AG20443 (cell line): ENCODE data around the gene TTC1.
"Not testable (repeated sequence)": the region's sequence is repeated elsewhere in the genome, so short reads cannot be mapped to it uniquely, and the experiment has no call there.

Source experiments
- DNase-seq: peaks from one replicate; pipeline ENCODE4 v3.0.0; 2012; ENCODE audit warnings: low spot score, mixed read lengths

Gene TTC1, protein sequence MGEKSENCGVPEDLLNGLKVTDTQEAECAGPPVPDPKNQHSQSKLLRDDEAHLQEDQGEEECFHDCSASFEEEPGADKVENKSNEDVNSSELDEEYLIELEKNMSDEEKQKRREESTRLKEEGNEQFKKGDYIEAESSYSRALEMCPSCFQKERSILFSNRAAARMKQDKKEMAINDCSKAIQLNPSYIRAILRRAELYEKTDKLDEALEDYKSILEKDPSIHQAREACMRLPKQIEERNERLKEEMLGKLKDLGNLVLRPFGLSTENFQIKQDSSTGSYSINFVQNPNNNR

DNA sequence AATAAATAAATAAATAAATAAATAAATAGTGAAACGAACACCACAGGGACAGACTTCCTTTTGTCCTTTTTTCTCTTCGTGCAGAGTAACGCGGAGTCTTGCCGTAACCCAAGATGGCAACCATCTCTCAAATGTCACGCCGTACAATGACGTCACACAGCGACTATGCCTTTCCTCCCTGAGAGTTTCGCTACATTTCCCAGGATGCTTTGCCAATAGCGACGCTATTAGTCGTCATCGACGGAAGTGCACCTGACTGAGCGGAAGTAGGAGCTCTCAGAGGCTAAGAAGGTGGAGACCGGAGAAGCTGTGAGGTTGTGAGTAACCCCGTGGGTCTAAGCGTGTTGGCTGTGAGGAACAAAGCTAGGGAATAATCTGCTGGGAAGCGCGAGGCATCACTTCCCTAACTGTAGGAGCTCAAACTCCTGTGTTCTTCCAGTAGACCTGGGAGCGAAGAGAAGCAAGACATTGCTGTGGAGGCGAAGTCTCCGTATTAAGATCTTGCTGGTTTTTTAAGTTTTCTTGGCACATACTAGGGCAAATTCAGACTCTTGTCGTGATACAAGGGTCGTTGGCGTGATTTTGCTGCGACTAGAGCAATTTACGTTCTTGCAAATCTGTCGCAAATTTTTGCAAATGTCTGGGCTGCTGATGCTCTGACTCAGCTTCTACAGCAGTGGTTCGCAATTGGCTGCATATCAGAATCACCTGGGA lies at the start of gene TTC1:
TSS of gene TTC1 (plus strand) at position 263 of the 714 bp plus-strand sequence. CDS start 1,390 bp downstream, outside the sequence.
- peak; percentile 96 for DNase-seq

DNA sequence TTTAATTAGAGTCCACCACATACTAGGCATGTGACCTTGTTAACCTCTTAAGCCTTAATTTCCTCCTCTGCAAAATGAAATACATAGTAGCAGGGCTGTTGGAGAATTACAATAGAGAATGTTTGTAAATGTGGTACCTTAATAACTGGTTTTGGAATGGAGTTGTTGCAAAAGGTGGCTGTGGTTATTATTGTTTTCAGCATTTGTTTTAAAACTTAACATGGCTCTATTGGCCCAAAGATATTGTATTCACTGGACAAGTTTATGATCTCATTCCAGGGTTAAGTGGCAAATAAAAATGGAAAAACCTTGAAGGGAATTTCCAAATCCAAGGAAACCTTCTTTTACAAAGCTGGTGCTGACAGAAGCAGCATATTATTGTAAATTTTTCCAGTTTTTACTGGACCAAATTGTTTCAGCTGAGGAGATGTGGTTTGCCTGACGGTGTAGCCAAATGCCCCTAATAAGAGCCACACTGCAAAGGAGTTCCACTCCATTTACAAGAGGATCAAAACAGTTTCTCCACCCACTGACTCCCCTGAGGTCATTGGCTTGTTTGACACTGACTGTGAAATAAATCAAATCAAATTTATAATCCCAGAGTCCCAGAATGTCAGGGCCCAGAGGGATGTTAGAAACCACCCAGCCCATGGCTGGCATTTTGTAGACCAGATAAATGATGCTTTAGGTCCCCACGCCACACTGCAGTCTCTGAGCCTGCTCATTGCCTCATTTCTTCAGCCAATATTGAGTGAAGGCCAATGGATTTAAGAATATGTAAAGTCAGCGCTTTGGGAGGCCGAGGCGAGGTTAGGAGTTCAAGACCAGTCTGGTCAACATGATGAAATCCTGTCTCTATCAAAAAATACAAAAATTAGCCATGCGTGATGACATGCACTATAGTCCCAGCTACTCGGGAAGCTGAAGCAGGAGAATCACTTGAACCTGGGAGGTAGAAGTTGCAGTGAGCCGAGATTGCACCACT lies 47.5 kb upstream of the TTC1 start:
- no peak for DNase-seq

DNA sequence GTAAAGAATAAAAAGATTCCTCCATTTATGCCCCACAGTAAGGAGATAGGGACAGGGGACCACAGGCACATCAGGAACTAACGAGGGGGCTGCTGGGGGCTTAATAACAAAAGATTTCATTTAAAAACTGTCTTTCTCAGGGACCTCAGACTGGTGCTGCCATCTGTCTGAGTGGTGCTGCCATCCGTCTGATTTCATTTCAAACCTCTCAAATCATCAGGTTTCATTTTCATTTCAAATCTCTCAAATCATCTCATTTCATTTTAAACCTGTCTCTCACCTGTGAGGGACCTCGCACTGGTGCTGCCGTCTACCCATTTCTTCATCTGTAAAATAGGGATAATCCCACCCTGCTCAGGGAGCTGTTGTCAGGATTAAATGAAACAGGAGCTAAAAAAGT lies 46.7 kb upstream of the TTC1 start:
- no peak for DNase-seq

DNA sequence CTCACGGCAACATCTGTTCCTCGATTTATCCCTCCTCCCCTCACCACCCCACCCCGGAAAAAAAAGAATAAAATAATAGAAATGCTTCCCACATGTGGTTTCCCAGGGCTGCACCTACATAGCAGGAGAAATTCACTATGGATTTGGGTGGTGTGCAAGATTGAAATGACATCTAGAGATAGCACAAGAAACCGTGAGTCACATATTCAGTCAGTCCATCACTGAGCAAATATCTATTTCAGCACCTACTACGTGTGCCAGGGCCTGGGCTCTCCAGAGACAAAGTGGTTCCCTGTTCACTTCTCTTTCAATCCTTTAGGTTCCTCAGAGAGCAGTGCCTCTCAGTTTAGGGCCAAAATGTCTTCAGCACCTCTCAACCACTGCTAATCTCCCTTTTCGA lies 45.0 kb upstream of the TTC1 start:
- DNase-seq: no peak

DNA sequence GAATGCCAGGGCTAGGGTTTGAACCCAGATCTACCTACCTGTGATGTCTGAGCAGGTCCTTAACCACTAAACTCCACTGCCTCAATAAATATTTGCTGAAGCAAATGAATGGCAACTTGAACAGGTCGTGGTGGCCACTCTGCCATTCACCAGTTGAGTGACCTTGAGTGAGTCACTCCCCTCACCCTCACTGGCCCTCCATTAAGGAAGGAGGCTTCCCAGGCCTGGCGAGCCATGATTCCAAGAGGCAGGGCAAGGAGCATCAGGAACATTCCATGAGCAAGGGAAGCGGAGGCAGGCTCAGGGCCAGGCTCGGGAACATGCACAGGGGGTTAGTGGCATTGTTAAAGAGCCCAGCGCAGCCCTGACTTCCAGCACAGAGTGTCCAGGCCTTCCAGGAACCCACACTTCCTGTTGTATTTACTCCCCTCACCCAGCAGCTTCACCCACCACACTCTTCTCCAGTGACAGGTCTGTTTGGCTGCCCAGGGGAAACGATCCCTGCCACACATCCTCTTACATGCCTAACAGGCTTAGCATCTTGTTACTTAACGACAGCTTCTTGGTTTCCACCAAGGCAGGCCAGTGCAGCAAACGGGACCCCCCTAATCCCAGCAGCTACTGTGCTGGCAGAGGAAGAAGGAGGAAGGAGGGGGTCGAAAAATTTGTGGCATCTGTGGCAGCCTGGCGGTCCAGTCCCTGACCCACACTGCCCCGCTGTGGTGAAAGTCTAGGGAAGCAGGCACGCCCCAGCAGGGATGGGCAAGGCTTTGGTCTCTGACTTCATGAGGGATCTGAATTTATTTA lies 43.7 kb upstream of the TTC1 start:
- peak; percentile 90 for DNase-seq

DNA sequence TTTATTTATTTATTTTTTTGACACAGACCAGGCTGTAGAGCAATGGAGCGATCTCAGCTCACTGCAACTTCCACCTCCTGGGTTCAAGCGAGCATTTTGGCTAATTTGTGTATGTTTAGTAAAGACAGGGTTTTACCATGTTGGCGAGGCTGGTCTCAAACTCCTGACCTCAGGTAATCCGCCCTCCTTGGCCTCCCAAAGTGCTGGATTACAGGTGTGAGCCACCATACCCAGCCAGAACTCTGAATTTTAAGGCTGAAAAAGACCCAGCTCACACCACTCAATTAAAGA lies 43.2 kb upstream of the TTC1 start:
- not testable (repeated sequence) for DNase-seq

DNA sequence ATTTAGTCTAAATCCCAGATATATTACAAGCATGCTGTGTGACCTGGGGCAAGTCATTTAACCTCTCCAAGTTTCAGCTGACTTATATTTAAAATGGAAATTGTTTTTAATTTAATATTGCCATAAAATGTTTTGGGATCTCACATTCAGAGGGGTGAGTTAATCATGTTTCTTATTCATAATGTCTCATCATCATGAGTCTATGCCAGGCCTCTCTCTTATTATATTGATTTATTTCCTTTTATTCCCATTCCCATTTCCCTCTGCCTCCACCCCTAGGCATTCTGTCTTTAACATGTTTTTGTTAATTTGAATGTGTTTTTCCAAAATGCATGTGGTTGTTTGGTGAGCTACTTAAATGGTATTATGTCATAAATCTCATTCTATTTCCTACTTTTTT lies 39.0 kb upstream of the TTC1 start:
- DNase-seq: no peak

DNA sequence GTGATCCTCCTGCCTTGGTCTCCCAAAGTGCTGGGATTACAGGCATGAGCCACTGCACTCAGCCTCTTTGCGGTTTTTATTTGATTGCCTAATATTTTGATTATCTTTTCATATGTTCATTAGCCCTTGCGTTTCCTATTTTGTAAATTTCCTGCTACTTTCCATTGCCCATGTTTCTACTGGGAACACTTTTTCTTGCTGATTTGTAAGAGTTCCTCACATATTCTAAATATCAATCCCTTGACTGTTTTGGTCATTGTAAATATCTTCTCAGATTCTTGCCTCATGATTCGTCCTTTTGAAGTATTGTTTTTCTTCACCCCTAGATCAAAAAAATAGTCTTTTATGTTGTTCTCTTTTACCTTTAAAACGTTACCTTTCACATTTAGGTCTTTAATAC lies 37.9 kb upstream of the TTC1 start:
- DNase-seq: no peak

DNA sequence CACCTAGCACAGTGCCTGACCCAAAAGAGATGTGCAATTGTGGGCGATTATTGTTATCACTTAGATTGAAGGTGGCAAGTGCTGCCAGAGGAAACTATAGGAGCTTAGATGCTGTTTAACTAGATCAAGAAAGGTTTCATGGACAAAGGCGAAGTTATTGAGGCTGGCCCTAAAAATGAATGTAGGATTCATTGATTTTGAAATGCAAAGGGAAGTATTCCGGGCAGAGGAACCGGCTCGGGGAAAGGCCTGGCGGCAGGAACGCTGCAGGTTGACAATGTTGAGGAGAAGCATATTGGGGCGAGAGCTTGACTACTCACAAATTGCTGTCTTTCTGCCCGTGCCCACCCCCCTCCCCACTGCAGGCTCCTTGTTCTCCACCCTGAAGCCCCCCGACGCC lies 37.4 kb upstream of the TTC1 start:
- no peak for DNase-seq

DNA sequence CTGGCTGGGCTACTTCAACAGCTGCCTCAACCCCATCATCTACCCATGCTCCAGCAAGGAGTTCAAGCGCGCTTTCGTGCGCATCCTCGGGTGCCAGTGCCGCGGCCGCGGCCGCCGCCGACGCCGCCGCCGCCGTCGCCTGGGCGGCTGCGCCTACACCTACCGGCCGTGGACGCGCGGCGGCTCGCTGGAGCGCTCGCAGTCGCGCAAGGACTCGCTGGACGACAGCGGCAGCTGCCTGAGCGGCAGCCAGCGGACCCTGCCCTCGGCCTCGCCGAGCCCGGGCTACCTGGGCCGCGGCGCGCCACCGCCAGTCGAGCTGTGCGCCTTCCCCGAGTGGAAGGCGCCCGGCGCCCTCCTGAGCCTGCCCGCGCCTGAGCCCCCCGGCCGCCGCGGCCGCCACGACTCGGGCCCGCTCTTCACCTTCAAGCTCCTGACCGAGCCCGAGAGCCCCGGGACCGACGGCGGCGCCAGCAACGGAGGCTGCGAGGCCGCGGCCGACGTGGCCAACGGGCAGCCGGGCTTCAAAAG lies 36.9 kb upstream of the TTC1 start:
- DNase-seq: peak; percentile 41

DNA sequence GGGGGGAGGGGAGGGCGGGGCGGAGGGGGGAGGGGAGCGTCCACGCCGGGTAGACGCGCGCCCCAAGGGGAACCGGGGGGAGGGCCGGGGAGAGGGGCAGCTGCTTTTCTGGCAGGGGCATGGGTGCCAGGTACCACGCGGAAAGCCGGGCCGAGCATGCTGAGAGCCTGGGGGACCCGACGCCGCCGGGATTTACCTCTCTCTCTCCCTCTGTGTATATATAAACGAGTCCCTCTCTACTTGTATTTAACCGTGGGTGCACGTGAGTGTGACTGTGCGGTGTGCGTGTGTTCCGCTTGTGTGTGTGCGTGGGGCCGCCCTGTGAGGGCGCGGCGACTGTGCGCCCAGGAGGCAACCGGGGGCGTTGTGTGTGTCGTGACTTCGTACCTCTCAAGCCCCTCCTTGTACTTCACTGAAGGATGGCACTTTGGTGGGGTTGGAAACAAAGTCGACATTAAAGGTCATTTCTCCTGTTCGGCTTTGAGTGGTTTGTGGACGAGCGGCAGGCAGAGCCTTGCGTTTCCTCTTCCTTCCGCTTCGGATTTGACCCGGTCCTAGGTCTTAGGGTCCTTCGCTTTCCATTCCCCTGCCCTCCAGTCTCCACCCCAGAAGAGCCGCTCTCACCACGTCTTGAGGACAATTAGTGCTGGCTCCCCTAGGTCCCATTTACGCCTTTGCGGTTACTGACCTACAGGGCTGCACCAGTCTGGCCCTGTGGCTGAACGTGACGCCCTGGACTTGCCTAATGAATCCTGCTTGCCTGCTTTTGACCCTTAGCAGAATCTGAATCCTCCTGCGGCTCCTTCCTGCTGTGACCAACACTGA lies 36.2 kb upstream of the TTC1 start:
- DNase-seq: no peak

DNA sequence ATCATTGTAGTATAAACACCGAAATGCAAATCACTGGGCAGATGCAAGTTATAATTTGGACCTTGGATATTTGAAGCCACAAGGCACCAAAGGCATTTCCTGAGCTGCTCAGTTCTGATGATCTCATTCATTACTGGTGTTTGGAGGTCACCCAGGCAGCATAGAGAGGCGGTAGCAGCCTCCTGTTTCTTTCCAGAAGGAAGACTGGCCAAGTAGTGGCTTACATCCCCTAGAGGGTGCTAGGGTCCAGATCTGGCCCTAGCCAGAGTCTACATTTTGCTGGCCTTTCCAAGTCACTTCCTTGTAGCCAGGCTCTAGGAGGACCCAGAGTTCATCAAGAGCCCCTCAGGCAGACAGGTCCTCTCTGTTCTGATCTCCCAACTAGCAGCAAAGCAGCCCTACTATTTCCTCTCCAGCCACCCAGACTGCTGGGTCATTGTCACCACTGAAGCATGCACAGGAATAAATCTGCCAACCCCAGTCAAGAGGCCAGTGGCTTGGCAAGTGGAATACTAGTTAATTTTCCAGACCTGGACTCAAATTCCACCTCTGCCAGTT lies 33.4 kb upstream of the TTC1 start:
- DNase-seq: peak; percentile 92

DNA sequence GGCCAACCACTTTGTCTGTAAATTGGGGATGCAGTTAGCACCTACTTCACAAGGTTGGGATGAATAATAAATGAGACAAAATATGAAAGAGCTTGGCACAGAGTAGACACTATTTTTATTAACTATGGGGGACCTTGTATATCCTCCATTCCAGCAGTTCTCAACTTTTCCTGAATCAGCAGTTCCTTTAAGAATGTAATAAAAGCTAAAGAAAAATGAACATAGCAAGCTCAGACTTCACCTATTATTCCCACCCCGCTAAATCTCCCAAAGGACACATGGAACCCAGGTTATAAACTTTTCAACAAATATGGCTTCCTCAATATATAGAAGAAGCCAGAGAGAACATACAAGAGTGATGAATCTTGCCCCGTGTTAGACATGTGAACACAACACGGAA lies 32.0 kb upstream of the TTC1 start:
- no peak for DNase-seq

DNA sequence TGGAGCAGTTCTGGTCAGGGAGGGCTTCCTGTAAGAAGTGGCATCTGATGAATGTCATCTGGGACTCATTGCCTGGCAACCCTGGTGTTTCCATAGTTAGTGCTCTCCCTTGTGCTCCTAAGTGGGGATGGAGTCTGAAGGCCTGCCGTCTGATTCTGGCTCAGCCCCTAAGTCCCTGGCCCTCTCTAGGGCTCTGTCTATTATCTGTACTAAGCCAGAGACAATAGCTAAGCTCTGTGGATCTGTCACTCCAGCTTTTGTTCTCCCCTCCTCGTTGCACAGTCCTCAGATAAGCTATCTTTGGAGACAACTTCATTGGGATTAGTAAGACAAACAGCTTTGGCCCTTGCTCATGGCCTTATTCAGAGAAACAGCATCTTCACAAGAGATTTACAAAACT lies 30.6 kb upstream of the TTC1 start:
- no peak for DNase-seq

DNA sequence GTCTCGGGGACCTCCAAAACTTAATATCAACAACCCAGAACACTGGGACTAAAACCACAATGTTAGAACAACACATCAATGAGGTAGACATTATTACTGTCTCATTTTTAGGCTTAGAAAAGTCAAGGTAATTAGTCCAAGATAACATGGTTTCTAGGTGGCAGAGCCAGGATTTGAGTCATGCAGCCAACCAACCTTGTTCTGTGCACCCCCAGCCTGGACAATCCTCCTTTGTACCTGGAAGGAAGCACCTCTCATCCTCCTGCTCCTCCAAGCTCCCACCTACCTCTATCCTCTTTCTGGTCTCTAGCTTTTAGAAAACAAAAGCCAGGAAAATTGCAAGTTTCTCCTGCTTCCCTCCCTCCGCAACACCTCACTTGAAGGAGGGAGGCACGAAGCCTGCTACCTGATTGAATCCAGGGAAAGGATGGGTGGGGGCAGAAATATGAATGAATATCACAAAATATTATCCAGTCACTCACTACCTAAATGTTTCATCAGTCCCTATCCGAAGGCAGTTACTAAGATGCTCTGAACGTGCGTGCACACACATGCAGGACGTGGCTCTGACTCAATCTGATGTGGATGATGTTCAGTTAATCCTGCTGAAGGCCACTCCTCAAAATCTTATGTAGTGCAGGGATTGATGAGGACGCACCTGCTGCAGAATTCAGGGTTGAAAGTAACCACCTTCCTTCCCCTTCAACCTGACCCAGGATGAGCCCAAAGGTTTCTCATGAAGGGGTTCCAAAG lies 26.3 kb upstream of the TTC1 start:
- no peak for DNase-seq

DNA sequence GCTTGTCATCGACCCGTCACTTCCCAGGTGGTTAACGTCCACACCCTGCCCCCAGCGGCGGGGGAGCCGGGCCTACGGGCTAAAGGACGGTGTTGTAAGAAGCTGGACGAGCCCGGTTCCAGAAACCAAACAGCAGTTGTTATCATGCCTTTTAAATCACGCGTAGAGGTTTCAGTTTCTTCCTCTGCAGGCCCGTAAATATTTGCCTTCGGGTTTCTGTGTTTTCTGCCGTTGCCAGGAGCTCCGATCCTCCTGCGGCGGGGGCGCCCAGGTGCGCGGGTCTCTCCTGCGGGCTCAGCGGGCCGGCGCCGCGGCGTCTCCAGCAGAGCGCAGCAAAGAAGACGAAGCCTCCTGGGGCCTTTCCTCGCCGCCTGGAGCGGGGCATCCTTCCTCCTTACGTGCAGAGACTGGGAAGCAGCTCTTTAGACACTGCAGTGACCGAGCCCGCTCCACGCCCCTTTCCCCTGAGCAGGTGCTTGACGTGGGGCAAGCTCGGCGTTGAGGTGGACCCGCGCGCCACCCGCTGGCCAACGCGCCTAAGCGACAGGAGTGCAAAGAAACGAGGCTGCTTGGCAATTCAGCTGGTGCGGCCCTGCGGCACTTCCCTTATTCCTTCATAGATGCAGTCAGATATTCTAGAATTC lies 21.8 kb upstream of the TTC1 start:
- peak; percentile 87 for DNase-seq

DNA sequence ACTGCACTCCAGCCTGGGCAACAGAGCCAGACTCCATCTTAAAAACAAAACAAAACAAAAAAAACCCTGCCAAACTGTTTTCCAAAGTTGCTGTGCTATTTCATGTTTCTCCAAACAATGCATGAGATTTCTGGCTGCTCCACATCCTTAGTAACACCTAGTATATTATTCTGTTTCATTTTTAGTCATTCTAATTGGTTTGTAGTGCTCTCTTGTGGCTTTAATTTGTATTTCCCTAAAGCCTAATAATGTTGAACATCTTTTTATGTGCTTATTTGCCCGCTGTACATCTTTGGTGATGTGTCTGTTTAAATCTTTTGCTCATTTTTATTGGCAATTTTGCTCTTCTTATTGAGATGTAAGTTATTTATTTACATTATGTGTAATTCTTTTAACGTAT lies 18.4 kb upstream of the TTC1 start:
- DNase-seq: no peak

DNA sequence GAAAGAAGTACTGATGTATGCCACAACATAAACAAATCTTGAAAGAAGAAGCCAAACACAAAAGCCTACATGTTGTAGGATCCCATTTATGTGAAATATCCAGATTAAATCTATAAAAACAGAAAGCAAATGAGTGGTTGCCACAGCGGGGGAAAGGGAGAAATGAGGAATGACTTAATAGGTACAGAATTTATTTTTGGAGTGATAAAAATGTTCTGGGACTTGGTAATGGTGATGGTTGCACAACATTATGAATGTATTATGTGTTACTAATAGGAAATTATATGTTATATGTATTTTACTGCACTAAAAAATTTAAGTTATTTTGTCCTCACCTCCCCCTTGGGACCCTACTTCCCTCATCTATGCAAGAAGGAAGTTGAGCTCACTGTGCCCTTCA lies 16.4 kb upstream of the TTC1 start:
- no peak for DNase-seq

DNA sequence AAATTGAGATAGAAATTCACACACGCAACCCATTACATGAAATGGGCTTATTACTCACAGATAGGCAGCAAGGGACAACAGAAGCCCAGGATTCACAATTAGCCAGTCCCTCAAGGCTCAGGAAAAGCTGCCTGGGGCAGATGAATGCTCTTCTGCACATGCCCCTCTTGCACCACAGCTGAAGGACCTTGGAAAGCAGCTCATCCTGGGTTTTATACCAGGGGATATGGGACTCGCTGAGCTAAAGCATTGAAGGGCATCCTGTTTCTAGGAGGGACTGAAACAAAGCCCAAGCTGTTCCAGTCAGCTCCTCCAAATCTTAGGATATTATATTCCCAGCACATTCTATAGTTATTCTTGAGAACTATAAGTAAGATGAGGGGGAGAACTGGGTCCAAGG lies 15.7 kb upstream of the TTC1 start:
- DNase-seq: no peak
